A549 (cell line): ENCODE measurements around the gene GJB1.

Experiments
- CHD2 ChIP-seq: fragments of 150-350 bp; IDR thresholded peaks from 2 replicates; pipeline ENCODE4 v1.6.1; 2014; ENCODE audit warnings: low read length; ENCODE audit not compliant: partially characterized antibody
- CTCF ChIP-seq: fragments of >200 bp; sonication (Bioruptor Twin); formaldehyde crosslinking; IDR thresholded peaks from 3 replicates; pipeline ENCODE4 v1.5.1; 2016
- POLR2A ChIP-seq: IDR thresholded peaks from 2 replicates; pipeline ENCODE4 v1.6.1; 2012; ENCODE audit warnings: mild to moderate bottlenecking, low read length
- RAD21 ChIP-seq, 2 experiments: fragments of >200 bp in 1 of 2; sonication (Bioruptor Twin) in 1 of 2; formaldehyde crosslinking in 1 of 2; IDR thresholded peaks in 1 of 2; conservative IDR thresholded peaks in 1 of 2; 2 replicates in 1 of 2; 3 replicates in 1 of 2; pipeline ENCODE4 v1.6.1; 2012 to 2018; ENCODE audit warnings: inconsistent platforms in 1 of 2
- RFX5 ChIP-seq: fragments of 450-650 bp; IDR thresholded peaks from 2 replicates; pipeline ENCODE4 v1.7.1; 2014; ENCODE audit warnings: antibody characterized with exemption, mild to moderate bottlenecking, moderate library complexity
- USF2 ChIP-seq: fragments of 450-650 bp; IDR thresholded peaks from 2 replicates; pipeline ENCODE4 v1.6.1; 2014; ENCODE audit warnings: antibody characterized with exemption

GRCh38 chrX:71191248-71191647 lies 31.8 kb upstream of the GJB1 start:
- TF ChIP-seq RFX5: no peak
- TF ChIP-seq CTCF: no peak
- no peak for TF ChIP-seq POLR2A
- no peak for TF ChIP-seq RAD21 (conservative IDR thresholded peaks at IDR 0.05 in 1 of 2, IDR thresholded peaks at IDR 0.05 in 1 of 2)
- TF ChIP-seq USF2: no peak
- no peak for TF ChIP-seq CHD2
